AML-193 (cell line): Measurements from ENCODE around the gene RFX1.
"Not testable (repeated sequence)": the region's sequence is repeated elsewhere in the genome, so short reads cannot be mapped to it uniquely, and the experiment has no call there.

Source experiments
- DNase-seq, 2 experiments: peaks; one replicate each; lab custom pipeline; 2025; lab: John Stamatoyannopoulos, UW

The RFX1 gene

GRCh38 chr19:13978351-13979243, 27.5 kb downstream of the RFX1 start:
- no peak for DNase-seq

- no peak for DNase-seq
These were observed 28.3 kb downstream of the RFX1 start for GRCh38 chr19:13977803-13978202.

- DNase-seq = no peak
These were observed 29.7 kb downstream of the RFX1 start for GRCh38 chr19:13976446-13976845.

DNA sequence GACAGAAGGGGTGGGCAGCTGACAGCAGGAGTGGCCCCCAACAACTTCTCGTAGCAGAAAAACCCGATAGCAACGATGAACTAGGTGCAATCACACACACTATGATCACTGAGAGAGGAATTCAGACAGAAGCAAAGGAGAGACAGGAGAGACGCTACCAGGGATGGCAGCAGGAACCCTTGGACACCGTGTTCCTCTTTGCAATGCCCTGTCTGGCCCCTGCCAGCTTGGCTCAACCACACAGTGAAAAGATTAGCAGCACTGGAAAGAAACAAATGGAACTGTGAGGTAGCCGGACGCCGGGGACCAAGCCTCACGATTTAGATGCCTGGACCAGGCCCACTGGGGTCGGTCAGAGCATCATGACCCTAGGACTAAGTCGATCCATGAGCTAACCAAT, 30.2 kb downstream of the RFX1 start:
- DNase-seq = no peak

DNA sequence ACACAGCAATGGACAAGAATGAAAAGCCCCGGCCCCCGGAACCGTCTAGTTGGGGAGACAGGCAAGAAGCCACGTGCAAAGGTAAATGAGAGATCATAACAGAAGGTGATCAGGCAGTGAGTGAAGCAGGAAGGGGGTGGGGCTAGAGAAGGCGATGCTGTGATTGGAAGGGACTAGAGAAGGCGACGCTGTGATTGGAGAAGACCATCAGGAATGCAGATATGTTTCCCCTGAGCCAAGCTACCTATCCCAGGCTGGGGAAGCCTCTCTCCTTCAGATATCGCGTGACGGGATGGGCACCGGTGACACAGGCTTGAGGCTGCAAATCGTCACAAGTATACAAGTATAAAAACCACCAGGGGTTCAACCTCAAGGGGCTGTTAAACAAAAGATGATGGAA, 32.0 kb downstream of the RFX1 start:
- DNase-seq = no peak

- DNase-seq = not testable (repeated sequence)
These were observed 32.6 kb downstream of the RFX1 start for GRCh38 chr19:13973479-13973878.

GRCh38 chr19:13972368-13973155, 33.6 kb downstream of the RFX1 start:
- DNase-seq = no peak

- not testable (repeated sequence) for DNase-seq
These were observed 34.3 kb downstream of the RFX1 start for GRCh38 chr19:13971868-13972267.

GRCh38 chr19:13969897-13970296, 36.2 kb downstream of the RFX1 start:
- DNase-seq = no peak

- DNase-seq = no peak
These were observed 37.1 kb downstream of the RFX1 start for GRCh38 chr19:13968999-13969398.

DNA sequence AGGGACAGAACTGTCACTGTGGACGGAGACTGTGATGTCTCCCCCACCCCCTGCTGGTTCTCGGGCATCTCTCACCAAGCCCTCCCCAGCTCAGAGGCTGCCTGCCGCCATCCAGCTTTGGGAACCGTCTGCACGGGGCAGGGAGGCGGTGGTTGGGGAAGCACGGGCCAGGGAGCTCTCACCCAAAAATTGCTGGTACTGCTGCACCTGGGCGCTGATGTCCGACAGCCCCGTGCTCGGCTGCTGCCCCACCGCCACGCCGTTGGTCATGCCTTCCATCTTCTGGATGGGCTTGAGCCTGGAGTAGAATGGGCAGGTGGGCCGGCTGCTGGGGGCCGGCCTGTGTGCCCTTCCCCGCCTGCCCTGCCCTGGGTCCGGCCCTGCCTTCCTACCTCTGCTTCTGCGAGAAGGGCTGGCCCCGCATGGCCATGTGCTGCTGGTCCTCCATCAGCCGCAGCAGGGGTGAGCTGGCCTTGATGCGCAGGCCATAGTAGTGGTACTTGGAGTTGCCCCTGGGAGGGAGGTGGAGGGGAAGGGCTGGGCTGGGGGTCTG, 37.7 kb downstream of the RFX1 start:
- DNase-seq = no peak

DNA sequence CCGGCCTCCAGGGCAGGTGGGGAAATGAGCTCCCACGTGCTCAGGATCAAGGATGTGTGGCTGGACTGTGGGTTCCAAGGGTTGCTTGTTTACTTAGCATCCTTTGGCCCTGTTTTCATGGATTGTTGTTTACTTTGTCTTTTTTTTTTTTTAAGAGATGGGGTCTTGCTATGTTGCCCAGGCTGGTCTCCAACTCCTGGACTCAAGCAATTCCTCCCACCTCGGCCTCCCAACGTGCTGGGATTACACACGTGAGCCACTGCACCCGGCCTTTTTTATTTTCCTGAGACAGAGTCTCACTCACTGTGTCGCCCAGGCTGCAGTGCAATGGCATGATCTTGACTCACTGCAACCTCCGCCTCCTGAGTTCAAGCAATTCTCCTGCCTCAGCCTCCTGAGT, 38.9 kb downstream of the RFX1 start:
- not testable (repeated sequence) for DNase-seq

DNA sequence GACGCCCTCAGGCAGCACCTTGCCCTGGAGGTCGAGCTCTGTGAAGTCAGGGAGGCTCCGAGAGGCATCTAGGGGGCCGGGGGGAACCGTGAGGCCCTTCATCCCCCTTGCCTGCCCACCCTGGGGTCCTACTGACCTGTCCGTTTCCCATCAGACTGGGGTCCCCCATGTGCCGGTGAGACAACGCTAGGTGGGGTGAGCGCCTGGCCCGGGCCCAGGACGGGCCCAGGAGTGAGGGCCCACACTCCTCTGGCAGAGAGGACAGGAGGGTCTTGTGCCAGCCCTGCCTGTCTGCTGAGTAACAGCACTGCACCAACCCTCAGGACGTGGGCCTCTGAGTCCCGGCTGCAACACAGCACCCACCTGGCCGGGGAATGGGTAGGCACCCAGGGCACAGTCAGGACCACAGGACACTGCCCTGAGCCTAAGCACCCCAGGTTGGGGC, 39.4 kb downstream of the RFX1 start:
- no peak for DNase-seq

- no peak for DNase-seq
These were observed 40.0 kb downstream of the RFX1 start for GRCh38 chr19:13965926-13966683.

DNA sequence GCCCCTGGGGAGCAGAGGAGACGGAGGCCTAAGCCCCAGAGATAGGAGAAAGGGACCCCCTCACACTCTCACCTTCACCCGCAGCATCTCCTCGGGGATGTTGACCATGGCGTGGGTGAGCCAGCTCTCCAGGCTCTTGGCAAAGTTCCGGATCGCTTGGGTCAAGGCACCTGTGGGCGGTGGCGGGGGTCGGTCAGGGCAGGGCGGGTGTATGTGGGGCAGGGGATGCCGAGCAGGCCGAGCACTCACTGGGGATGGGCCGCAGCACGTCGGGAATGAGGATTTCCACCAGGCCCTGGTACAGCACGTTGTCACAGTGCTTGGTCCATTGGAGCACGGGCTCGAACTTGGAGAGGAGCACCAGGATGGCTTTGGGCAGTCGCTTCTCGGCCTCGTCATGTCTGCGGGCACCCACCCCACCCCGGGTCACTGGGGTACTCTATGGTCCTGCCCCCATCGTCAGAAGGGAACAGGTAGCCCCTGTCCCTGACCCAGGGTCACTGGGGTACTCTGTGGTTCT, 40.7 kb downstream of the RFX1 start:
- DNase-seq = no peak

GRCh38 chr19:13964776-13965175, 41.3 kb downstream of the RFX1 start:
- no peak for DNase-seq

DNA sequence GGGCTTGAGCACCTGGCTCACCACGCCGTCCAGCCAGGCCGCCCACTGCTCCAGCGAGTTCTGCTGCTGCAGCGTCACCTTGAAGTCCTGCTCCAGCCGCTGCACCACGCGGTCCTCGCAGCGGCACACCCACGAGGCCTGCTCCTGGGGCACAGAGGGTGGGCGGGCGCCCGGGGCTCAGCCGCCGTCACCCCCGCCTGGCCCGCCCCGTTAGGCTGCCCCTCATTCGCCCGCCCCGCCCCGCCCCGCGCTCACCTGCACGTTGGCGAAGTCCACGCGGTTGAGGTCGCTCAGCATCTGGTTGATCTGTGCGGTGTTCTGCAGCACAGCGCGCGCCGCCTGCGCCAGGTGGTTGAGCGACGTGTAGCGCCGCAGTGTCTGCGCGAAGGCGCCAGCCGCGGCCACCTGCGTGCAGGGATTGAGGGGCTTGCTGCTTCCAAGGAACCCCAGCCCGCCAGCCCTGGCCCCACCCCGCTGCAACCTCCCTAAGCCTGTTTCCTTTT, 42.5 kb downstream of the RFX1 start:
- no peak for DNase-seq

DNA sequence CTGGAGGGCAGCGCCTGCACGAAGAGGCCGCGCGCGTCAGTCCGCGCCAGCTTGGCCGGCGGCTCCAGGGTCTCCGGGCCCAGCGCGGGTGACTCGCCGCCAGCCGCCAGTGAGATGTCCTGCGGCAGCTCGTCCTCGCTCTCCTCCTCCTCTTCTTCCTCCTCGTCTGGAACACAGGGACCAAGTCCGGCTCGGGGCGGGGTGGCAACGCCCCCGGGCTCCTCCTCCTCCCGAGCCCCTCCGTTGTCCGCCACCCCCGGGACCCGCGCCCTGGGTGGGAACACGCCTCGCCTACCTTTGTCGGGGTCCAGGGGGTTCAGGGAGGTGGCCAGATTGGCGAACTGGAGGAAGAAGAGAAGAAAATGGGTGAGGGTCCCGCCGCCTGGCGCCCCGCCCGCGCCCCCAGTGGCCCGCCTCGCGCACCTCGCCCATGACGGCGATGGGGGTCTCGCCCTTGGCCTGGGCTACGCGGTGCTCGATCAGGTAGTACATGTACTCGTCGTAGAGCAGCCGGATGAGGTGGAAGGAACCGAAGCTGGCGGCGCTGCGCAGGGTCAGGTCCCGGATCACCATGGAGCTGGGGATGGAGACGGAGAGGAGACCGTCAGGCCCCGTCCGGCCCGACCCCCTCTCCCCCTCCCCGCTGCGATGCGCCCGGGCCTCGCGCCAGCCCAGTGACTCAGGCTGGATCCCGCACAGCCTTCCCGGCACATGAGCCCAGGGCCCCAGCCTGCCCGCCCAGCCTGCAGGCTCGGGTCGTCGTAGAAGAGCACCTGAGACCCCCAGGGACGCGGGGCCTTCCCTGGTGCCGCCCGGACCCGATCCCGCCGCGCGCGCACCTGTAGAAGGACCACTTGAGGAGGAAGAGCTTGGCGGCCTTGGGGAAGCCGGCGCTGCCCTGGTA, 43.2 kb downstream of the RFX1 start:
- DNase-seq = no peak

- DNase-seq = no peak
These were observed 44.1 kb downstream of the RFX1 start for GRCh38 chr19:13961826-13962698.
